ENCODE data around the gene FAM76A.

DNA sequence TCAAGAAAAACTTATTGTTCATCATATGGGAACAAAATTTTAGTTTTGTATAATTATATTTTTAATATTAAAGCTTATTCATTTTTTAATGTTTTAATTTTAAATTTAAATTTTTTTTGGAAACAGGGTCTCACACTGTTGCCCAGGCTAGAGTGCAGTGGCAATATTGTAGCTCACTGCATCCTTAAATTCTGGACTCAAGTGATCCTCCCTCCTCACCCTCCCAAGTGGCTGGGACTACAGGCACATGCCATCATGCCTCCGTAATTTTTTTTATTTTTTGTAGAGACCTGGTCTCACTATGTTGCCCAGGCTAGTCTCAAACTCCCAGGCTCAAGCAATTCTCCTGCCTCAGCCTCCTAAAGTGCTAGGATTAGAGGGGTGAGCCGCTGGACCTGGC, 20.2 kb upstream of the FAM76A start:
- no peak for TF ChIP-seq POLR2A (IDR thresholded peaks at IDR 0.05)
- TF ChIP-seq CTCF (IDR thresholded peaks at IDR 0.05): no peak

Data from esophagus squamous epithelium (tissue), 4 donors.